ENCODE measurements around the gene RFT1.

Gene RFT1

DNA sequence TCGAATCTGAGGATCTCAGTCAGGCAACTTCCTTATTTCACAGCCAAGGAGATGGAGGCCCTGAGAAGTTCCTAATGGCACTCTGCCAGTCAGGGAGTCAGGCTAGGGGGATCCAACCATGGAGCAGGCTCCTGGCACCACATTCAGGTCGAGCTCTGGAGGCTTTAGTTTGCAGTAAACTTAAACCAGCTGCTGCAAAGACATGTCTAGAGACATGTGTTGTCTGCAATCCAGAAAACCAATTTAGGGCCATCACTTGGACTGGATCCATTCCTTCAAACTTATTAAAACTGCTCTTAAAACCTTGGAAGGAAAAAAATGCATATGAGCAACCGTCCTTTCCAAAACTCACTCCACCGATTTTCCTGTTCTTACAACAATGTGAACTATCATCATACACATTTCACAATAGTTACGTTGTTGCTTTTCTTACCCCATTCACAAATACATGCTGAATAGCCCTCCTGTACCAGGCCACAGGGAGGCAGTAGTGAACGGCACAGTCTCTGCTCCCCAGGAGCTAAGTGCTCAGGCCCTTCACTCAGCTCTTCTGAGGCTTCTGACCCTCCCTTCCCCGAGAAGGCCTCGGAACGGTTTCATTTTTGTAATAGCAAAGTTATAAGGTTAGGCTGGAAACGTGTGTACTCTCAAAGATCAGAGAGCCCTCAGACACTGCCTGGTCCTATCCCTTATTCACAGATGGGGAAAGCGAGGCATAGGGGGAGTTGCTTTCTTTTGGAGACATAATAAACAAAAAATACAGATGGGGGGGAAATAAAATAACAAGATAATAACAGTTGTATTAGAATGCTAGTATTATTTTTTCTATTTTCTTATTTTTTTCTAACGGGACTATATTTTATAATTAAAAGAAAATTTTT, 20.1 kb downstream of the RFT1 start:
- Histone ChIP-seq H3K4me3 (ENCODE audit: low read depth, low read length) (no peak overlapping the region), H3K4me1 (ENCODE audit: control insufficient read depth, insufficient read depth, low read length) (no peaks in the 10 kb centered on the region), H3K27me3 (ENCODE audit: control insufficient read depth, insufficient read depth, low read length) (no peaks in the 10 kb centered on the region), H3K9ac (ENCODE audit: low read depth, low read length) (no peak overlapping the region), H3K9me3 (ENCODE audit: control insufficient read depth, insufficient read depth, low read length) (no peaks in the 10 kb centered on the region), H3K36me3 (ENCODE audit: control insufficient read depth, insufficient read depth, low read length) (peaks cover 3% of the 10 kb centered on the region)

DNA sequence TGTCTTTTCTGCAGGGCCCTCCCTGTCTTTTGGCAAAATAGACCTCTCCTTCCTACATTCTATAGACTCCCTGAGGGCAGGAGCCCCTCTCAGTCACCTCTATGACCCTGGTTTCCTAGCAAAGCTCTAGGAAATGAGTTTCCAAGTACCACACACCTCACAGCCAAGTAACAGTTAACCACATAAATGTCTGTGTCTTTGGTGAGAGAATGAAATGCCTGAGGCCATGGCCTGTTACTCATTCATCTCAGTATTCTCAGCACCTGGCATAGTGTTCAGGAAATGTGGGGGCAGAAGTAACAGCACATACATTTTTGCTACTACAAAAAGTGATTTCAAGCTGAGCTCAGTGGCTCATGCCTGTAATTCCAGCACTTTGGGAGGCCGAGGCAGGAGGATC, 21.0 kb downstream of the RFT1 start:
- Histone ChIP-seq H3K9ac (ENCODE audit: low read depth, low read length) (no peak overlapping the region), H3K27me3 (ENCODE audit: control insufficient read depth, insufficient read depth, low read length) (no peaks in the 10 kb centered on the region), H3K4me3 (ENCODE audit: low read depth, low read length) (no peak overlapping the region), H3K36me3 (ENCODE audit: control insufficient read depth, insufficient read depth, low read length) (peaks cover 3% of the 10 kb centered on the region), H3K4me1 (ENCODE audit: control insufficient read depth, insufficient read depth, low read length) (no peaks in the 10 kb centered on the region), H3K9me3 (ENCODE audit: control insufficient read depth, insufficient read depth, low read length) (no peaks in the 10 kb centered on the region)

DNA sequence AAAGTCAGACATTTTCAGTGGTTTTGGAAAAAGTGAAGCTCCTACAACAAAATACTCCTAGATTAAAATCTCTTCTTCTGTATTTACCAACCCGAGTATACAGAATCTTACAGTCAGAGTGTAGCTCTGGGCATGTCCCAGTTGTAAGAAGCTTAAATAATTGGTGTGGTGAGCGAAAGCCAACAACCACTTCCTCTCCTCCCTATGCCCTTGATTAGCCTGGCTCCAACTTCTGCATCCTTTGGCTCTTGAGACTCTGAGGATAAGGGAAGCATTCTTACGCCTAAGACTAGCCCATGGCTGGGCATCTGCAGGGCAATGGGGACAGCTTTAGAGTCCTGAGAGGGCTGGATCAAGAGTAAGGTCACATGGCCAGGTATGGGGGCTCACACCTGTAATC, 25.5 kb downstream of the RFT1 start:
- Histone ChIP-seq H3K4me1 (ENCODE audit: control insufficient read depth, insufficient read depth, low read length) (no peaks in the 10 kb centered on the region), H3K27me3 (ENCODE audit: control insufficient read depth, insufficient read depth, low read length) (no peaks in the 10 kb centered on the region), H3K9ac (ENCODE audit: low read depth, low read length) (no peak overlapping the region), H3K4me3 (ENCODE audit: low read depth, low read length) (no peak overlapping the region), H3K9me3 (ENCODE audit: control insufficient read depth, insufficient read depth, low read length) (no peaks in the 10 kb centered on the region), H3K36me3 (ENCODE audit: control insufficient read depth, insufficient read depth, low read length) (peaks cover 6% of the 10 kb centered on the region)

DNA sequence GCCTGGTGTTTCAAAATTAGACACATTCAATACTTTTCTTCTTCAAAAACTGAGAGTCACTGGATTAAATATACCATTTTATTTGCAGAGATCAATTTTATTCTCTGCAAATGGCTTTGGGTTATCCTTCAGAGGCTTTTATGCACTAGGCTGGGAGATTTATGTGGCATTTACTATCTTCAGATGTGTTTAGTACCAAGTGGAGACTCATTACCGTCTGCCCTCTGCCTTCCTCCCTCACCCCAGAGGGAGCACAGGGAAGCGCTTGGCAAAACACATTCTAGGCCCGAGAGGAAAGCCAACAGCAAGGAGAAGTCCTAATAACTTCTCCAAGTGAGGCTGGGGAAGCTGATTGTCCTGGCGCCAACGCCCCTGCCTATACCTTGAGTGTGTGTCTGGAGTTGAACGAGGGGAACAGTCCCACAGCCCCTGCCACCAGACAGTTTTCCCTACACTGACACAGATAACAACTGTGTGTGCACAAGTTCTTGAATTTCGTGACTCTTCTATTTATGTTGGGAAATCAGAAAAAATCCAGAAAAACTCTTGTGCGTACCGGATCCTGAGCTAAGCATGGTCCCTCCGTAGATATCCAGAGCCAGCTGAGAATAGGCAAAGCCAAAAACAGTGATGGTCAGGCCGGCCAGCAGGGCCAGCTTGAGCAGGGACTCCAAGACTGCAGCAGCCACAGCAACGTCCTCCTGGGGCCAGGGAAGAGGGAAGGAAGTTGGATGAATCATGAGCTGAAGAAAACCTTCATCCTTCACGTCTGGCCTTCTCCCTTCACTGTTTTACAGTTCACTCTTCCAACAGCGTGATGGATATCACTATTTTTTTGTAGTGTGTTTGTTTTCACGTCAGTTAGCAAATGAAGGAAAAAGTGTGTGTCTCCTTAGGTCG, 26.6 kb downstream of the RFT1 start:
- no peak overlapping the region for H3K9ac ChIP-seq (ENCODE audit: low read depth, low read length)
- H3K4me3 ChIP-seq (ENCODE audit: low read depth, low read length): no peak overlapping the region
- H3K36me3 ChIP-seq (ENCODE audit: control insufficient read depth, insufficient read depth, low read length): peaks cover 6% of the 10 kb centered on the region
- H3K27me3 ChIP-seq (ENCODE audit: control insufficient read depth, insufficient read depth, low read length): no peaks in the 10 kb centered on the region
- H3K4me1 ChIP-seq (ENCODE audit: control insufficient read depth, insufficient read depth, low read length): no peaks in the 10 kb centered on the region
- no peaks in the 10 kb centered on the region for H3K9me3 ChIP-seq (ENCODE audit: control insufficient read depth, insufficient read depth, low read length)

DNA sequence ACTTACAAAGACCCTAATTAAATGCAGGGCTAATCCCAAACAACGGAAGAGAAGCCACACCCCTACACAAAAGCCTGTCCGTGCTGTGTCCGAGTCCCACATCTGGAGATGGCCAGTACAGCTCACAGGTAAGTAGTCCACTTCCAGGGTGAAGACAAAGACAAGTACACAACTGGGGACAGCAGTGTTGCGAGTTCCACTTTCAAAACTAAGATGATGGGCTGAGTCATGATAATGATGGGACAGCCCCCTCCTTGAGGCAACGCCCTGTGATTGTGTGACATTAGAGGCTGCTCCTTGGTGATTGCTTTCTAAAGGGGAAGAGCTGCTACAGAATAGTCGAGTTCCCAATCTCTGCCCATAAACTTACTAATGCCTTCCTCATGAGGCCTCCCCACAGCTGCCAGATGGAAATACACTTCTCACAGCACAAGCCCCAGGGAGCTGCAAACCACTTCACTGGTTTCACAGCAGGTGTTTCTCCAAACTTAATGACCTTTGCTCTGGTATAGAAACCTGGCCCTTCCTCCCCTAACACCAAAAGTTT, 27.6 kb downstream of the RFT1 start:
- no peak overlapping the region for H3K4me3 ChIP-seq (ENCODE audit: low read depth, low read length)
- H3K4me1 ChIP-seq (ENCODE audit: control insufficient read depth, insufficient read depth, low read length): no peaks in the 10 kb centered on the region
- no peak overlapping the region for H3K9ac ChIP-seq (ENCODE audit: low read depth, low read length)
- H3K27me3 ChIP-seq (ENCODE audit: control insufficient read depth, insufficient read depth, low read length): no peaks in the 10 kb centered on the region
- peaks cover 4% of the 10 kb centered on the region for H3K36me3 ChIP-seq (ENCODE audit: control insufficient read depth, insufficient read depth, low read length)
- no peaks in the 10 kb centered on the region for H3K9me3 ChIP-seq (ENCODE audit: control insufficient read depth, insufficient read depth, low read length)

DNA sequence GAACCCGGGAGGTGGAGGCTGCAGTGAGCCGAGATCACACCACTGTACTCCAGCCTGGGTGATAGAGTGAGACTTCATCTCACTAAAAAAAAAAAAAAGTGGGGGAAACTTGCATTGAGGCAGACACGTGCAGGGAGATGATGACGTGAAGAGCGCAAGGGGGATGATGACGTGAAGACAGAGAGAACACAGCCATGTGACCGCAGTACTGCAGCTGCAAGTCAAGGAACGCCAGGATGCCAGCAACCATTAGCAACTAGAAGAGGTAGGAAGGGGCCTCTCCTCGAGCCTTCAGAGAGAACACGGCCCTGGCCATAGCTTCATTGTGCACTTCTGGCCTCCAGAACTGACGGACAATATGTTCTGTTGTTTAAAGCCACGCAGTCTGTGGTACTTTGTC, 28.3 kb downstream of the RFT1 start:
- Histone ChIP-seq H3K9me3 (ENCODE audit: control insufficient read depth, insufficient read depth, low read length) (no peaks in the 10 kb centered on the region), H3K4me3 (ENCODE audit: low read depth, low read length) (no peak overlapping the region), H3K36me3 (ENCODE audit: control insufficient read depth, insufficient read depth, low read length) (peaks cover 3% of the 10 kb centered on the region), H3K9ac (ENCODE audit: low read depth, low read length) (no peak overlapping the region), H3K4me1 (ENCODE audit: control insufficient read depth, insufficient read depth, low read length) (no peaks in the 10 kb centered on the region), H3K27me3 (ENCODE audit: control insufficient read depth, insufficient read depth, low read length) (no peaks in the 10 kb centered on the region)

DNA sequence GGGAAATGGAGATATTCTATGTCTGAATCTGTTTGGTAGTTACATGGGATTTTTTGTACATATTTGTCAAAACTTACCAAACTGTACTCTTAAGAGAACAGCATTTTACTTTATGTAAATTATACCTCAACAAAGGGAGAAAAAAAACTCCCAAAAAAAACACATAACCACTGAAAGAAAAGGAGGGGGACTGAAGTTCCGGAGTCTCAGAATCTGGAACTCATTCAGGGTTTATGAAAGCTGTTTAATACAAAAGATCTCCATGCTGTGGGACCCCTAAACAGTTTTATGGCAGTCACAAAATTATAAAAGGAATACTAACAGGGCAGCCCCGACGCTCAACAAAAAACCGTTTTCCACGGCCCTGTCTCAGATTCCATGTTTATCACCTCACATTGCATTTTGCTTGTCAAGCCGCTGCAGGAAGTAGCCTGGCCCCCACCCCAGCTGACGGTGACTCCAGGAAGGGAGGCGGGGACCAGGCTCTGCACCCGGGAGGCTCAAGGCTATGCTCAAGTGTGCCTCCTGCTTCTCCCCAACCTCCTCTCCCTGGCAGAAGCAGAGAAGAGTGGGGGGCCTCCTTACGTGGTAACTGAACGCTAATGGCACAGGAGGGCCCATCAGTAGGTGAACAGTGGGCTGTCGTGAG, 29.3 kb downstream of the RFT1 start:
- Histone ChIP-seq H3K9ac (ENCODE audit: low read depth, low read length) (no peak overlapping the region), H3K4me1 (ENCODE audit: control insufficient read depth, insufficient read depth, low read length) (no peaks in the 10 kb centered on the region), H3K9me3 (ENCODE audit: control insufficient read depth, insufficient read depth, low read length) (no peaks in the 10 kb centered on the region), H3K27me3 (ENCODE audit: control insufficient read depth, insufficient read depth, low read length) (no peaks in the 10 kb centered on the region), H3K36me3 (ENCODE audit: control insufficient read depth, insufficient read depth, low read length) (peaks cover 3% of the 10 kb centered on the region), H3K4me3 (ENCODE audit: low read depth, low read length) (no peak overlapping the region)

DNA sequence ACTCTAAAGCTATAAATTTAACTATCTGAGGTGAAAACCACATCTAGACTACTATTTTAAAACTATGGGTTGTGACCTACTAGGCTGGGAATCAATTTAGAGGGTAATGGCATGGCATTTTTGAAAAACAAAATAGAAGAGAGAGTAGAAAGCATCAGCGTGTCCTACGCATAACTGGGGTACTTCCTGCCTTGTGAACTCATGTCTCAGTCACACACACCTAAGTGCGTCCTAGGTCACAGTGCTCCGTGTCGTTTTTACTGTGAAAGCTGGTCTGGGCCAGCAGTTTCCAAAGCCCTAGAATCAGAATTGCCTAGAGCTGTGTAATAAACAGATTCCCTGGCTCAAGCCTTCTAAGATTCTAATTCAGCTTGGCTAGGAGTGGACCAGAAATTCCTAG, 32.3 kb downstream of the RFT1 start:
- H3K9me3 ChIP-seq (ENCODE audit: control insufficient read depth, insufficient read depth, low read length): no peaks in the 10 kb centered on the region
- H3K4me1 ChIP-seq (ENCODE audit: control insufficient read depth, insufficient read depth, low read length): no peaks in the 10 kb centered on the region
- no peak overlapping the region for H3K4me3 ChIP-seq (ENCODE audit: low read depth, low read length)
- no peaks in the 10 kb centered on the region for H3K27me3 ChIP-seq (ENCODE audit: control insufficient read depth, insufficient read depth, low read length)
- H3K36me3 ChIP-seq (ENCODE audit: control insufficient read depth, insufficient read depth, low read length): peaks cover 3% of the 10 kb centered on the region
- no peak overlapping the region for H3K9ac ChIP-seq (ENCODE audit: low read depth, low read length)

DNA sequence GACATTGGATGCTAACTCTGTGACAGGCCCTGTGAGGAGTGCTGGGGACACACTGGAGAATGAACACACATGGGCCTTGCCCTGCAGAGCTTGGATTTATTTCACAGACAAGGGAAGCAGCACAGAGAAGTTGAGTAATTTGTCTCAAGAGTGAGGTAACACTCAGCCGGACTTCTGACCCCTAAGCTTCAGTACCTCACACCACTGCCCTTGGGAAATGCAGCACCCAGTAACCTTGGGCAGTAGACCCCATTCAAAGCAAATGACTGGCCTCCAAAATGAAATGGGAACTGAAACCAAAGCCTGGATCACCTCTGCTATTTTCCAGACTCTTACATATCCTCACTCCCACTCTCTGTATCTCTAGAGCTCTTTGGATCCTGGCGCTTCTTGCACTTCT, 37.3 kb downstream of the RFT1 start:
- H3K9me3 ChIP-seq (ENCODE audit: control insufficient read depth, insufficient read depth, low read length): no peaks in the 10 kb centered on the region
- H3K27me3 ChIP-seq (ENCODE audit: control insufficient read depth, insufficient read depth, low read length): no peaks in the 10 kb centered on the region
- H3K36me3 ChIP-seq (ENCODE audit: control insufficient read depth, insufficient read depth, low read length): peaks cover 4% of the 10 kb centered on the region
- no peaks in the 10 kb centered on the region for H3K4me1 ChIP-seq (ENCODE audit: control insufficient read depth, insufficient read depth, low read length)
- no peak overlapping the region for H3K4me3 ChIP-seq (ENCODE audit: low read depth, low read length)
- no peak overlapping the region for H3K9ac ChIP-seq (ENCODE audit: low read depth, low read length)

DNA sequence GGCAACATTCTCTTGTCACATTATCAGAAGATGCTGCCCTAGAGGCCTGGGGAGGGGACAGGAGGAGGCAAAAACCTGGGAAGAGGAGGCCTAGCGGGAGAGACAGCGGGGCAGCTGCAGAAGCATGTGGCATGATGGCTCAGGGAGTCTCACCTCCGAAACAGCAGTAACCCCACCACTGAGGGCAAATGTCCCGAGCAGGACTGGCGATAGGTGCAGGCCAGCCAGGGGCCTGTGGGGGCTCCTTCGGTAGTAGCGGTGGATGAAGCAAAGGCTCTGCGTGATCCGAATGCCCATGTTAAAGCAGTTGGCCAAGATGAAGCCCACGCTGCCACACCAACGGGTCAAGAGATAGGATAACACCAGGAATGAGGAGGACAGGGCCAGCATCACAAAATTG, 38.0 kb downstream of the RFT1 start:
- Histone ChIP-seq H3K9me3 (ENCODE audit: control insufficient read depth, insufficient read depth, low read length) (no peaks in the 10 kb centered on the region), H3K36me3 (ENCODE audit: control insufficient read depth, insufficient read depth, low read length) (peaks cover 4% of the 10 kb centered on the region), H3K4me1 (ENCODE audit: control insufficient read depth, insufficient read depth, low read length) (no peaks in the 10 kb centered on the region), H3K9ac (ENCODE audit: low read depth, low read length) (no peak overlapping the region), H3K27me3 (ENCODE audit: control insufficient read depth, insufficient read depth, low read length) (no peaks in the 10 kb centered on the region), H3K4me3 (ENCODE audit: low read depth, low read length) (no peak overlapping the region)

DNA sequence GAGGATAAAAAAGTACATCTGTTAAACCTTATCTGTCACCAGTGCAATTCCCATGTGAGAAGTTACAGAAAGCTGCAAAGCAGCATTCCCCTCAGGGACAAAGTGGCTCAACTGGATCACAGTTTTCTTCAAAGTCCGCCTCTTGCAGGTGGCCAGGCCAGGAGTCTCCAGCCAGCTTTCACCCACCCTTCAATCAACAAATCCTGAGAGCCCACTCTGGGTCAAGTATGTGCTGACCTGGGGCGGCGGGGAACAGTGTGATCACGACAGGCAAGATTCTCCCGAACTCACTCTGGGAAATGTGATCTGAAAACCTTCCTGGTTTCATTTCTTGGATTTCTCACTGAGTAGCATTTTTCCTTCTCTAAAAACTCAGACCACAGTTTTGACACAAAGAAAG, 39.2 kb downstream of the RFT1 start:
- Histone ChIP-seq H3K9ac (ENCODE audit: low read depth, low read length) (no peak overlapping the region), H3K9me3 (ENCODE audit: control insufficient read depth, insufficient read depth, low read length) (no peaks in the 10 kb centered on the region), H3K27me3 (ENCODE audit: control insufficient read depth, insufficient read depth, low read length) (no peaks in the 10 kb centered on the region), H3K36me3 (ENCODE audit: control insufficient read depth, insufficient read depth, low read length) (peaks cover 4% of the 10 kb centered on the region), H3K4me3 (ENCODE audit: low read depth, low read length) (no peak overlapping the region), H3K4me1 (ENCODE audit: control insufficient read depth, insufficient read depth, low read length) (no peaks in the 10 kb centered on the region)
